Stimulated activated CD8-positive, alpha-beta memory T cell treated with anti-CD3 and anti-CD28 coated beads, Interleukin-7, amount 100 ng/mL, for 4 hours (primary cell): Measurements from ENCODE around the gene ABTB2.

ENCODE experiments used
- DNase-seq, 2 donors: peaks; one replicate each; pipeline ENCODE4 v3.0.0-alpha.2; 2020; ENCODE audit warnings: low read depth in 2 of 2

The ABTB2 gene

DNA sequence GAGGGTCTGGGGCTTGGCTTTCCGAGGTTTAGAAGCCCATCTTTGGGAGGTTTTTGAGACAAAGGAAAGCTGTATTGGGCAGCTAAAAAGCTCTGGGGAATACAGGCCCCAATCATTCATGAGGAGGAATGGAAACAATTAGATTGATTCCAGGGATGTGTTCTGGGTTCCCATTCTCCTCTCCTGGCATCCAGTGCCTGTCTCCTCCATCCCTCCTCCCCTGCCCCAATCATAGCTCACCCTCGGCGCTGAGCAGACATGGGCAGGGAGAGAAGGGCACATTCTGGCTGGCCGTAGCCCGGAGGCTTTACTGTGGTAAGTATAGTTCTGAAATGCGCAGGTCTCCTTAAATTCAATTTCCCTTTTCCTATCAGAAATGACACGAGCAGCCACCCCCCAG is 42.4 kb downstream of the ABTB2 start:
- DNase-seq, result no peak

DNA sequence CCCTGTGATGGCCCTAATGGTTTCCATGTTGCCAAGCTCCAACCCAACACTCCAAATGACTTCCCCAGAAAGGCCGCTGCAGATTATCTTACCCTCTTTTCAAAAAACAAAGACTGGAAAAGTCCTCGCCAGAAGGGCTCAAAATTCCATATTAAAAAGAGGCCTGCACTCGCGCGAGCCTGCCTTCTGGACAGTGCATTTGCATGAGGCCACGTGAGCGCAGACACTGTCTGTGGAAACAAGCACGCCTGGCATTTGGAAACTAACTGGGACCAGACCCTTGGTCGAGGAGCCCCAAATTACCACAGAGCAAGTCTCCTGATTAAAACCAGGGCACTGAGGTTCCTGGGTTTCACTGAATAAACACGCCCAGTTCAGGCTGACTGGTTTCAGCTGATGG is 42.9 kb downstream of the ABTB2 start:
- no peak for DNase-seq

DNA sequence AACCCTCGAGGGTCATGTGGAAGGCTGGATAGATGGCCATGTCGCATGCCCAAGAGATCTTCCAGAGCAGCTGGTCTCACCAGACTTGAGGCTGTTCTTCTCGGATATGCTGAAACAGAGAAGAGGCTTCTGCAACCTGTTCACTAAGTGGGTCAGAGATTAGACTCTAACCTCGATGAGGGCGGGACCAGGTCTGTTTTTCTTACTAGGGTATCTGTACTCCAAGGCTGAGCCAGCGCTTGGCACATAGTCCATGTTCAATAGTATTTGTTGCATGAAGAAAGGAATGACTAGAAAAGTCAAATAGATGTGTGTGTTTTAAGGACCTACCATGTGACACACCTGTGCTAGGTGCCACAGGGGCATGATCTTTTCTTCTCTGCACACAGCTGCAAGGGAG is 43.6 kb downstream of the ABTB2 start:
- no peak for DNase-seq

DNA sequence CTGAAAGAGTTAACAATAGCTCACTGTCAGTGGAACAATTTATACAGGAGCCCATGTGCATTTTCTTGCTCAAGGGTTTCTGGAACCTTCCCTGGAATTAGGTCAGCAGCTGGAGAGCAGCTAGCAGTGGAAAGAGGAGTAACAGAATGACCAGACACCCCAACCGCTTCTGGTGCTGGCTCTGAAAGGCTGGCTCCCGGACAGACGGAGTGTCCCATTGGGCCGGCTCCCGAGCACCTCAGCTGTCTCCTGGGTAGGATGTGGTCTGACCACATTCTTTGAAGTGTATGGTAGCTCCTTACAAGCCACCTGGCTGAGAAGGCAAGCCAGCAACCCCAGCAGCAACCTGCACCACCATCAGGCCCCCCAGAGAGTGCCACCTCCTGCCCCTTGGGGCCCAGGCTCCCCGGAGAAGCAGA is 44.7 kb downstream of the ABTB2 start:
- no peak for DNase-seq

- DNase-seq, result no peak
These were observed 46.7 kb downstream of the ABTB2 start for GRCh38 chr11:34311126-34311525.

DNA sequence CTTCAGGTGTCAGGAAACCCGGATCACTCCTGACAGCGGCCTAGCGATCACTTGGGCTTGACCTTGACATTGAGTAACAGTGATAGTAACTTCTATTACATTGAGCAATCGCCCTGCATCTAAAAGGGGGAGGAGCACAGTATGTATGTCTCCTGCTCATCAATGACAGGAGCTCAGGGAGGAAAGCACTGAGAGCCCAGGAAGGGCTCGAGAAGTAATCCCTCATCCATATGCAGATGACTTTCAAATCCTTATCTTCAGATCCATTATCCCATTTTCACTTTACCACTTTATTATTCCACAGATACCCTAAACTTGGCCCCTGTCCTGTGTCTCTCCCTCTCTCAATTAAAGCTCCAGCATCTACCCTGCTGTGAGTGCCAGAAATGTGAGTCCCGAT is 47.8 kb downstream of the ABTB2 start:
- DNase-seq, result no peak

- DNase-seq, result no peak
These were observed 48.8 kb downstream of the ABTB2 start for GRCh38 chr11:34308913-34309585.

GRCh38 chr11:34308049-34308912 is 49.5 kb downstream of the ABTB2 start:
- DNase-seq, result no peak

DNA sequence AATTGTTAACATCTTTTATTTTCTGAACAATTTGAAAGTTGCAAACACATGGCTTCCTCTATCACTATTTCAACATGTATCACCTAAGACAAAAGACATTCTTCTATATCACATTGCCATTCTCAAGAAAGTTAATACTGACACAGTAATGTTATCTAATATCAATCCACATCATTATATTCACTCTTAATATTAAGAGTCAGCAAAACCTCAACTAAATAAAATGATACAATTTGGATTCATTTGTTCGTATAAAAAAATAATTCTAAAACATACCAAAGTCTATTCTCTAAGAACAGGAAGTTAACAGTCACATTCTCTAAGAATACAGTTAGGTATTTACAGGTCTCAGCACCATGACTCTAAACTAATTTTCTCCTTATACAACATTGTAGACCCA is 52.0 kb downstream of the ABTB2 start:
- DNase-seq, result no peak

DNA sequence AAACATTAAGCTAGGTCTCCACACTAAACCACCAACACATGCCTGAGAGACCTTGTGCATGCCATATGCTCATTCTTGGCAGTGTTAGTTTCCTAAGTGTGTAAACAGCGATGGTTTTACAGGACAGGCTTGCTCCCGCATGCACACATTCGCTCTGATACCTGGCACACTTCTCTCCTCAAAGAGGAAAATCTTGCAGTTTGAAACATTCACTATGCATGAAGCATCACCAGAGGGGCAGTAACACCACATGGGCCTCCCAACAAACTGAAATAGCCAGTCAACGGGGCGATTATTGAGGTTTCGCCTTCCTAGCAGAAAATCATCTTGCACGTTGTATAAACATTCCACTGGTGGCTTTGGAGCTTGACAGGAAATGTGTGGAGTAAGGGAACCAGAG is 52.6 kb downstream of the ABTB2 start:
- no peak for DNase-seq

GRCh38 chr11:34303028-34303570 is 54.7 kb downstream of the ABTB2 start:
- DNase-seq, result no peak

DNA sequence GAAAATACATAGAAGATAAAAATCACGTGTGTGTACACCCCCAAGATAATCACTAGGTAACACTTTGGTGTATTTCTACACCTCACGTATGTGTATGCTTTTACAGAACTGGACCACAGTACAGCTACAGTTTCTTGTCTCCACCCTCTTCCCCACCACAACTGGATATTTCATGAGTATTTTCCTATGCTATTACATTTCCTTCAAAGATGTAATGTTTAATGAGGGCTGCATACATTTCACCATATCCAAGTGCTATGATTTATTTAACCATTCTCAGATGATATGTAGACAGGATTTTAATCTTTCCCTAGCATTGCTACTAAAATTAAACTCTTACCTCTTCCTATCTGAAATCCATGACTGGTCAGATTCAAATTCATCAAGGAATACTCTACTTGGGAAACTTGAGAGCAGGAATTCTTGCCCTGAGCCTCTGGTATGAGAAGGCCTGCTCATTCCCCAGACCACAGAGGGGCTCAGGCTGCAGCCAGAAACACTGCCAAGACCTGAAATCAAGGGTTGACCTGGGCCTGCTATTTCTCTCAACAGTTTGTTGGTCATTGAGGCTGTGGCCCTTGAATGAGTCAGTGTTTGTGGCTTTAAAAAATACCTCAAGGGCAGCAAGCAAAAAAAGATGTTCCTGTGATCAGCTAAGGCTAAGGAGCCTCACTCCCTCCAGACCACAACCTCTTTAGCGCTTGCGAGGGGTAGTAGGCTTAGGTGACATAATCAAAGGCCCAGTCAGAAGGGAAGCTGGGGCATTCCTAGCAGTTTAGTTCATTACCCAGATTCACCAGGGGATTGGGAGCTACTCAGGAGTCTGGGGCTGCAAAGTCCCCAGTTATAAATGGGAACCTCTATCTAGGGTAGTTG is 55.5 kb downstream of the ABTB2 start:
- no peak for DNase-seq

DNA sequence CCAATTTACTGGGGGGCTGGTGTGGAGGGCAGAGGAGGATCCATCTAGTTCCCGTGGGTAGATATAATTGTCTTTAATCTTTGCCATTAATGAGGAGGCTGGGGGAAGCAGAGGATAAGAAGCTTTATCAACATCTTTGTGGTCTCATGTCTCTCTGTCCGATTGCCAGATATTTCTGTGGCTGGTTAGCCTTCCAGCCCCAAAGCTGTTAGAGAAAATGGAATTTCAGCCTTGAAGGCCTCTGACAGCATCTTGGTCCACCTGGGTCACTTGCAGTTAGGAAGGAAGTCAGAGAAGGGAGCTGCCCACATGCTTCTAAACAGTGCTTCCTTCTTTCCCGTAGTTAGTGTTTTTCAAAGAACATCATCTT is 56.9 kb downstream of the ABTB2 start:
- DNase-seq, result no peak

- no peak for DNase-seq
These were observed 57.5 kb downstream of the ABTB2 start for GRCh38 chr11:34300026-34300925.

- DNase-seq, result no peak
These were observed 58.4 kb downstream of the ABTB2 start for GRCh38 chr11:34299284-34299972.

GRCh38 chr11:34298871-34299270 is 58.9 kb downstream of the ABTB2 start:
- no peak for DNase-seq

GRCh38 chr11:34296412-34296811 is 61.4 kb downstream of the ABTB2 start:
- DNase-seq, result no peak

DNA sequence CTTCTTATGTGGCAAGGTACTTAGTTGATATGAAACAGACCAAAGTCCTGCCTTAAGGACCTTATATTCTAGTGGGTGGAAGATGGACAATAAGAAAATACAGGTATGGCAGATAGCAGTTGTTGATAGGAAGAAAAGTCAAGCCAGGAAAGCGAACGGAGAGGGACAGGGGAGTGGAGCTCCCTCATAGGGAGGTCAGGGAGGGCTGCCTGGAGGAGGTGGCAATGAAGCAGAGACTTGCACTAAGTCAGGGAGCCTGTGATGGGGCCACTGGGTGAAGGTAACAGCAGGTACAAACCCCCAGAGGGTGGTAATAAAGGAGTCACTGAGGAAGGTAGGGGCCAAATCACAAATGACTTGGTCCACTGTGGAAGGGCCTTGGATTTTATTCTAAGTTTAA is 65.3 kb downstream of the ABTB2 start:
- DNase-seq, result no peak

DNA sequence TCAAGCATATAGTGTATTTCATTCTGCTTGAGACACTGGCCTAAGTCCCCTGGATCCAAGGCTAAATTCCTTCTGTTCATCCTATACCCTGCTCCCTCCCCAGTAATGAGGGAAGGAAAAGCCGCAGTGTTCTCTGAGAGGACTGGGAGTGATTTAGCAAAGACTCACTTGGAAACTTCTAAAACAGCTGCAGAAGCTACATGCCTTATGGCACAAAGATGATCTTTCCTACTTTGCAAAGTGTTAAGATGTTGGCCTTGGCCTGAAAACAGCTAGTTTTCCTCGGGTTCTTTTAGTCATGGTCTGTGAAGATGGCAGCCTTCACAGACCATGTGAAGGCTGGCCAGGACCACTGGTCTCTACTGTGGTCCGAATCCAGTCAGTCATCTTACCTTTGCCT is 65.7 kb downstream of the ABTB2 start:
- DNase-seq, result no peak

DNA sequence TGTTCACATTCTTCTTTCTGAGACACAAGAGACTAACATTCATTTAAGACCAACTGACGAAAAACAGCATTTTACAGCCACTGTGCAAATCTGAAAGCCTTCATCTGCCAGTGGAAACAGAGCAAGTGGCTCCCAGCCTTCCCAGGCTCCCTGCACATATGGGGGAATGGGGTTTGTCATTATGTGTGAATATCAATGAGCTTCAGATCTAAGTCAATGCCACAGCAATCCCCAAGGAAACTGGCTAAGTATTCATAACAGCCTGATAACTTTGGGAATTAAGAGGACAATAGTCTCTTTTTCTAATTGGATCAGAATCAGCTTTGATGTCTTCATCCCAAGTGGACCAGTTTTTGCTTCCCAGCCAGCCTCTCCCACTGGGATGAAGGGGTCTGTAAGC is 66.9 kb downstream of the ABTB2 start:
- no peak for DNase-seq

DNA sequence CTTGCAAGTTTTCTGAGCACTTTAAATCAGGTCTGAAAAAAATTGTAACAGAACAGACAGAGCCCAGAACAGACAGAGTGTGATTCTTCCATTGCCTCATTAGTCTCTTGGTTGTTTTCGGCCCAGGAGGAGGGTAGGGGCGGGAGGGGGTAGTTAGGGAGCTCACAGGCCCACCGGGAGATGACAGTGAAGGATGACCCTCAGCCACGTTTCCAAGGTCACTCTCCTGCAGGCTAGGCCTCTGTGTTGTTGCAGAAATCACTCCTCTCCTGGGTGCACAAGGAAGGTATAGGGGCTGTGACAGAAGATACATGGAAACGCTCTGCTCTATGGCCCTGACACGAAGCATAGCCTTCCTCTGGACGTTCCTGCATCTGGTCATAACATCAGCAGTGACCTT is 69.3 kb downstream of the ABTB2 start:
- no peak for DNase-seq
